HEK293 (cell line): ENCODE data around the gene DNAJC21.

Source experiments
- GFI1B ChIP-seq: fragments of 450-650 bp; formaldehyde crosslinking; IDR thresholded peaks from 2 replicates; pipeline ENCODE4 v1.5.1; 2016; ENCODE audit warnings: missing biosample characterization, missing genetic modification characterization
- REST ChIP-seq: fragments of 450-650 bp; formaldehyde crosslinking; IDR thresholded peaks from 2 replicates; pipeline ENCODE4 v1.5.1; 2016; ENCODE audit warnings: missing biosample characterization, missing genetic modification characterization
- TCF7L2 ChIP-seq: IDR thresholded peaks from 2 replicates; pipeline ENCODE4 v1.6.1; 2011; ENCODE audit warnings: low read depth, mild to moderate bottlenecking, inconsistent platforms, low read length, moderate library complexity, borderline replicate concordance
- ZNF211 ChIP-seq: fragments of 450-650 bp; formaldehyde crosslinking; IDR thresholded peaks from 2 replicates; pipeline ENCODE4 v1.5.1; 2016; ENCODE audit warnings: low read depth, missing biosample characterization, missing genetic modification characterization
- ZNF629 ChIP-seq: fragments of 450-650 bp; formaldehyde crosslinking; IDR thresholded peaks from 2 replicates; pipeline ENCODE4 v1.5.1; 2017; ENCODE audit warnings: missing biosample characterization, missing genetic modification characterization
- TF ChIP-seq, protein P1 (sequence below): fragments of 450-650 bp; formaldehyde crosslinking; IDR thresholded peaks from 2 replicates; pipeline ENCODE4 v1.5.1; 2016; ENCODE audit warnings: missing biosample characterization, missing genetic modification characterization
- TF ChIP-seq, protein P2 (sequence below): fragments of 450-650 bp; formaldehyde crosslinking; IDR thresholded peaks from 2 replicates; pipeline ENCODE4 v1.5.1; 2016; ENCODE audit warnings: missing biosample characterization, missing genetic modification characterization

GRCh38 chr5:35002459-35002858 lies 73.1 kb downstream of the DNAJC21 start:
- TF ChIP-seq ZNF211 (tag by site-specific recombination) = no peak
- TF ChIP-seq, protein P1, sequence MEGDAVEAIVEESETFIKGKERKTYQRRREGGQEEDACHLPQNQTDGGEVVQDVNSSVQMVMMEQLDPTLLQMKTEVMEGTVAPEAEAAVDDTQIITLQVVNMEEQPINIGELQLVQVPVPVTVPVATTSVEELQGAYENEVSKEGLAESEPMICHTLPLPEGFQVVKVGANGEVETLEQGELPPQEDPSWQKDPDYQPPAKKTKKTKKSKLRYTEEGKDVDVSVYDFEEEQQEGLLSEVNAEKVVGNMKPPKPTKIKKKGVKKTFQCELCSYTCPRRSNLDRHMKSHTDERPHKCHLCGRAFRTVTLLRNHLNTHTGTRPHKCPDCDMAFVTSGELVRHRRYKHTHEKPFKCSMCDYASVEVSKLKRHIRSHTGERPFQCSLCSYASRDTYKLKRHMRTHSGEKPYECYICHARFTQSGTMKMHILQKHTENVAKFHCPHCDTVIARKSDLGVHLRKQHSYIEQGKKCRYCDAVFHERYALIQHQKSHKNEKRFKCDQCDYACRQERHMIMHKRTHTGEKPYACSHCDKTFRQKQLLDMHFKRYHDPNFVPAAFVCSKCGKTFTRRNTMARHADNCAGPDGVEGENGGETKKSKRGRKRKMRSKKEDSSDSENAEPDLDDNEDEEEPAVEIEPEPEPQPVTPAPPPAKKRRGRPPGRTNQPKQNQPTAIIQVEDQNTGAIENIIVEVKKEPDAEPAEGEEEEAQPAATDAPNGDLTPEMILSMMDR (tag by site-specific recombination) = no peak
- no peak for TF ChIP-seq ZNF629 (tag by site-specific recombination)
- no peak for TF ChIP-seq REST (tag by site-specific recombination)
- TF ChIP-seq, protein P2, sequence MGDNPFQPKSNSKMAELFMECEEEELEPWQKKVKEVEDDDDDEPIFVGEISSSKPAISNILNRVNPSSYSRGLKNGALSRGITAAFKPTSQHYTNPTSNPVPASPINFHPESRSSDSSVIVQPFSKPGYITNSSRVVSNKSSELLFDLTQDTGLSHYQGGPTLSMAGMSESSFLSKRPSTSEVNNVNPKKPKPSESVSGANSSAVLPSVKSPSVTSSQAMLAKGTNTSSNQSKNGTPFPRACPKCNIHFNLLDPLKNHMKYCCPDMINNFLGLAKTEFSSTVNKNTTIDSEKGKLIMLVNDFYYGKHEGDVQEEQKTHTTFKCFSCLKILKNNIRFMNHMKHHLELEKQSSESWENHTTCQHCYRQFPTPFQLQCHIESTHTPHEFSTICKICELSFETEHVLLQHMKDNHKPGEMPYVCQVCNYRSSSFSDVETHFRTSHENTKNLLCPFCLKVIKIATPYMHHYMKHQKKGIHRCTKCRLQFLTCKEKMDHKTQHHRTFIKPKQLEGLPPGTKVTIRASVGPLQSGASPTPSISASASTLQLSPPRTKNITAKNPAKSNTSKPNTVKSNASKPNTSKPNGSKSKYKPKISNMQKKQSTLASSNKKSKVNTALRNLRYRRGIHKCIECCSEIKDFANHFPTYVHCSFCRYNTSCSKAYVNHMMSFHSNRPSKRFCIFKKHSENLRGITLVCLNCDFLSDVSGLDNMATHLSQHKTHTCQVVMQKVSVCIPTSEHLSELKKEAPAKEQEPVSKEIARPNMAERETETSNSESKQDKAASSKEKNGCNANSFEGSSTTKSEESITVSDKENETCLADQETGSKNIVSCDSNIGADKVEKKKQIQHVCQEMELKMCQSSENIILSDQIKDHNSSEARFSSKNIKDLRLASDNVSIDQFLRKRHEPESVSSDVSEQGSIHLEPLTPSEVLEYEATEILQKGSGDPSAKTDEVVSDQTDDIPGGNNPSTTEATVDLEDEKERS (tag by site-specific recombination) = no peak
- TF ChIP-seq TCF7L2 = no peak
- TF ChIP-seq GFI1B (tag by site-specific recombination) = no peak
